ENCODE data around the gene PROSER2.

The PROSER2 gene

DNA sequence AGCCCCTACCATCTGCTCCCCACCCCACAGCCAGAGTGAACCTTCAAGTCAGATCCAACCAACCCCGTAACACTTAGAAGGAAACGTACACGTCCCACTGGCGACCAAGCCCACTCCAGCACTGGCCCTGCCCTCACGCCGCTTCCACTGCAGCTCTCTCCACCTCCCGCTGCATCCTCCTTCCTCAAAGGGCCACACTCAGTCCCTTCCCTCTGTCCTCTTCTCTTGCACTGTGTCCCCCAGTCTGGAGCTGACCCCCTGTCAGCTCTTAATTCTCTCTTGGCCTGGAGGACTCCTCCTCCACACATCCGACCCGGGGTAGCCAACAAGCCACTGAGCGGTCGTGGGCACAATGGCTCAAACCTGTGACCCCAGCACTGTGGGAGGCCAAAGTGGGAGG lies 85.8 kb downstream of the PROSER2 start:
- Histone ChIP-seq H2AFZ (ENCODE audit: low read depth, low read length) (no peak overlapping the region), H3K27ac (ENCODE audit: low read length) (no peak overlapping the region), H3K27me3 (ENCODE audit: low read depth, low read length) (no peaks in the 10 kb centered on the region), H3K4me2 (ENCODE audit: low read length) (no peak overlapping the region), H3K9ac (ENCODE audit: low read length) (no peak overlapping the region), H3K36me3 (replicated peaks; ENCODE audit: low read depth, low read length) (no peaks in the 10 kb centered on the region), H4K20me1 (ENCODE audit: insufficient read depth, low read length) (no peaks in the 10 kb centered on the region), H3K4me1 (ENCODE audit: low read length) (no peaks in the 10 kb centered on the region), H3K4me3 (ENCODE audit: low read length) (no peak overlapping the region), H3K79me2 (ENCODE audit: low read length) (no peaks in the 10 kb centered on the region), H3K9me3 (ENCODE audit: insufficient read depth, low read length) (no peaks in the 10 kb centered on the region)
- TF ChIP-seq, protein P1, sequence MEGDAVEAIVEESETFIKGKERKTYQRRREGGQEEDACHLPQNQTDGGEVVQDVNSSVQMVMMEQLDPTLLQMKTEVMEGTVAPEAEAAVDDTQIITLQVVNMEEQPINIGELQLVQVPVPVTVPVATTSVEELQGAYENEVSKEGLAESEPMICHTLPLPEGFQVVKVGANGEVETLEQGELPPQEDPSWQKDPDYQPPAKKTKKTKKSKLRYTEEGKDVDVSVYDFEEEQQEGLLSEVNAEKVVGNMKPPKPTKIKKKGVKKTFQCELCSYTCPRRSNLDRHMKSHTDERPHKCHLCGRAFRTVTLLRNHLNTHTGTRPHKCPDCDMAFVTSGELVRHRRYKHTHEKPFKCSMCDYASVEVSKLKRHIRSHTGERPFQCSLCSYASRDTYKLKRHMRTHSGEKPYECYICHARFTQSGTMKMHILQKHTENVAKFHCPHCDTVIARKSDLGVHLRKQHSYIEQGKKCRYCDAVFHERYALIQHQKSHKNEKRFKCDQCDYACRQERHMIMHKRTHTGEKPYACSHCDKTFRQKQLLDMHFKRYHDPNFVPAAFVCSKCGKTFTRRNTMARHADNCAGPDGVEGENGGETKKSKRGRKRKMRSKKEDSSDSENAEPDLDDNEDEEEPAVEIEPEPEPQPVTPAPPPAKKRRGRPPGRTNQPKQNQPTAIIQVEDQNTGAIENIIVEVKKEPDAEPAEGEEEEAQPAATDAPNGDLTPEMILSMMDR (IDR thresholded peaks at IDR 0.05; ENCODE audit: low read depth, low read length) = no peak
- no peak for TF ChIP-seq EZH2phosphoT487 (IDR thresholded peaks at IDR 0.05; ENCODE audit: low read depth)

DNA sequence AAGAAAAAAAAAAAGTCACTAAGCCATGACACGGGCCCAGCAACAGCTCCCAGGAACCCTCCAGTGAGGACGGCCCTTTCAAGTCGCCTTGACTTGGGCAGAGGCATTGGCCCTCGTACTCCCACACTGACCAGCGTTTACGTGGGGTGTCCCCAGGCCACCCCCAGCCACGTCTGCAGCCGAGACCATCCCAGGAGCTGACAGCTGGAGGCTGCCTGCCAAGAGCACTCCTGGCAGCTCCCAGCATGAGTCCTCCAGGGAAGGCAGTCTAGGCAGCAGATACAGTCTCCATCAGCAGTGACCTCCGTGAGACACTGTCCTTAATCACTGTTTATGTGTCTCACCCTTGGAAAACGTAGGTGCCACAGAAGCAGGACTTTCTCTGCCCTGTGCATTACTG lies 86.5 kb downstream of the PROSER2 start:
- H3K27ac ChIP-seq (ENCODE audit: low read length) = no peak overlapping the region
- no peak overlapping the region for H3K4me2 ChIP-seq (ENCODE audit: low read length)
- no peak overlapping the region for H3K9ac ChIP-seq (ENCODE audit: low read length)
- H3K36me3 ChIP-seq (replicated peaks; ENCODE audit: low read depth, low read length) = no peaks in the 10 kb centered on the region
- H3K9me3 ChIP-seq (ENCODE audit: insufficient read depth, low read length) = no peaks in the 10 kb centered on the region
- H2AFZ ChIP-seq (ENCODE audit: low read depth, low read length) = no peak overlapping the region
- no peak overlapping the region for H3K4me3 ChIP-seq (ENCODE audit: low read length)
- no peaks in the 10 kb centered on the region for H4K20me1 ChIP-seq (ENCODE audit: insufficient read depth, low read length)
- TF ChIP-seq, protein P1 (IDR thresholded peaks at IDR 0.05; ENCODE audit: low read depth, low read length) = no peak
- no peak for TF ChIP-seq EZH2phosphoT487 (IDR thresholded peaks at IDR 0.05; ENCODE audit: low read depth)
- no peaks in the 10 kb centered on the region for H3K4me1 ChIP-seq (ENCODE audit: low read length)
- H3K79me2 ChIP-seq (ENCODE audit: low read length) = no peaks in the 10 kb centered on the region
- no peaks in the 10 kb centered on the region for H3K27me3 ChIP-seq (ENCODE audit: low read depth, low read length)

DNA sequence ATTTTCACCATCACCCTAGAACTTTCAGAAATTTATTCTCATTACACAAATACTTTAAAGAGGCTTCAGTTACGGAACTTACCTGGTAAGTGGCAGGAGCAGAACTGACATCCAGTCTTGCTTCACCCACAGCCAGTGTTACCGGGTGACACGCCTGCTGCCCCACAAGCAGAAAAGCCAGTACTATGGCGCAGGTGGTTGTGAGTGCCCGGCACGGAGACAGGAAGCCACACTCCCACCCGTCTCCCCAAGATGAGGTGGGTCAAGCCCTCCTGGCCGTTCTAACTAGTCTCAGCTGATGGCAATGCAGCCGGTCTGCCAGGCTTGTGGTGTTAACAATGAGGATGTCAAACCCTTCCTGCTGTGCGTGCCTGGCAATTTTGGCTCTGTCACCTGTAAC lies 86.9 kb downstream of the PROSER2 start:
- H2AFZ ChIP-seq (ENCODE audit: low read depth, low read length) = no peak overlapping the region
- no peaks in the 10 kb centered on the region for H3K27me3 ChIP-seq (ENCODE audit: low read depth, low read length)
- no peaks in the 10 kb centered on the region for H3K9me3 ChIP-seq (ENCODE audit: insufficient read depth, low read length)
- H3K4me2 ChIP-seq (ENCODE audit: low read length) = no peak overlapping the region
- TF ChIP-seq EZH2phosphoT487 (IDR thresholded peaks at IDR 0.05; ENCODE audit: low read depth) = no peak
- TF ChIP-seq, protein P1 (IDR thresholded peaks at IDR 0.05; ENCODE audit: low read depth, low read length) = no peak
- H4K20me1 ChIP-seq (ENCODE audit: insufficient read depth, low read length) = no peaks in the 10 kb centered on the region
- H3K4me1 ChIP-seq (ENCODE audit: low read length) = no peaks in the 10 kb centered on the region
- H3K27ac ChIP-seq (ENCODE audit: low read length) = no peak overlapping the region
- no peaks in the 10 kb centered on the region for H3K36me3 ChIP-seq (replicated peaks; ENCODE audit: low read depth, low read length)
- H3K4me3 ChIP-seq (ENCODE audit: low read length) = no peak overlapping the region
- H3K79me2 ChIP-seq (ENCODE audit: low read length) = no peaks in the 10 kb centered on the region
- H3K9ac ChIP-seq (ENCODE audit: low read length) = no peak overlapping the region

DNA sequence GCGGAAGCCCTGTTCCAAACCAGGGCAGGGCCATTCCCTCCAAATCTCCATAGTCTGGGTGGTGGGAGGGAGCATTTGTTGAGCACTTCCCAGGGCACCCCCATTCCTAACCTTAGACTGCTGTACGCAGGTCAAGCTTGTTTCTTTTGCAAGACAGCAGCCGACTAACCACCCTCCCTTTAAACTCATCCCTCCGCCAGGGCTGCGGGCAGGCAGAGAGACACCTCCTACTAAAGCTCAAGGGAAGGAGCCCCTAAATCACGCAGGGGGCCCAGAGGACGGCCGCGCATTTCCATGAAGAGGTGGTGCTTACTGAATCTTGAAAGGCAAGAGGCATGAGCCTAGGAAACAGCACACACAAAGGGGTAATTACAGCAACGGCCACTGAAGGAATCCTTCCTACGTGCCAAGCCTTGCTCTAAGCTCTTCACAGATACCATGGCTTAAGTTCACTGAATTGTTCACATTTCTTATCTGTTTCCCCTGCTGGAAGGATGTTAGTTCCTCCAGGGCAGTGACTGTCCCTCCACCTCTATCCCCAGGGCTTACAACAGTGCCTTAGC lies 90.0 kb downstream of the PROSER2 start:
- no peaks in the 10 kb centered on the region for H3K4me1 ChIP-seq (ENCODE audit: low read length)
- H3K9me3 ChIP-seq (ENCODE audit: insufficient read depth, low read length) = no peaks in the 10 kb centered on the region
- H3K4me3 ChIP-seq (ENCODE audit: low read length) = no peak overlapping the region
- no peak for TF ChIP-seq EZH2phosphoT487 (IDR thresholded peaks at IDR 0.05; ENCODE audit: low read depth)
- TF ChIP-seq, protein P1 (IDR thresholded peaks at IDR 0.05; ENCODE audit: low read depth, low read length) = no peak
- no peaks in the 10 kb centered on the region for H3K27me3 ChIP-seq (ENCODE audit: low read depth, low read length)
- no peak overlapping the region for H3K4me2 ChIP-seq (ENCODE audit: low read length)
- H2AFZ ChIP-seq (ENCODE audit: low read depth, low read length) = no peak overlapping the region
- H3K36me3 ChIP-seq (replicated peaks; ENCODE audit: low read depth, low read length) = no peaks in the 10 kb centered on the region
- H3K79me2 ChIP-seq (ENCODE audit: low read length) = no peaks in the 10 kb centered on the region
- no peak overlapping the region for H3K9ac ChIP-seq (ENCODE audit: low read length)
- no peak overlapping the region for H3K27ac ChIP-seq (ENCODE audit: low read length)
- no peaks in the 10 kb centered on the region for H4K20me1 ChIP-seq (ENCODE audit: insufficient read depth, low read length)

Measured in OCI-LY3 (cell line).